WTC11 (cell line): ENCODE data around the gene ARHGAP26. TPM values are rescaled to one million over a fixed set of nuclear protein-coding genes. Genes with fewer than 3 reads are reported as not detected.
"Not testable (repeated sequence)": the region's sequence is repeated elsewhere in the genome, so short reads cannot be mapped to it uniquely, and the experiment has no call there.

Experiments
- ATAC-seq: fragments of 200-7000 bp; cut with Tn5 transposase; 2 replicates; pipeline ENCODE4 v1.10.0; 2021; ENCODE audit warnings: mild to moderate bottlenecking, moderate library complexity
- CTCF ChIA-PET: fragments of 300-600 bp; sonication (Branson Sonifier 250); formaldehyde crosslinking; loops from one replicate; lab custom pipeline; 2021; ENCODE audit warnings: antibody characterized with exemption; lab: Charles Lee
- POLR2A ChIA-PET: fragments of 350-600 bp; sonication (Branson Sonifier 250); formaldehyde crosslinking; loops from one replicate; lab custom pipeline; 2021; ENCODE audit warnings: antibody characterized with exemption; lab: Charles Lee
- DNase-seq: peaks from one replicate; pipeline ENCODE4 v3.0.0; 2021; ENCODE audit warnings: low spot score
- H3K27ac Mint-ChIP-seq: 2 replicates; pipeline ENCODE4 v1.8.0; 2021; ENCODE audit warnings: mixed read lengths
- H3K27me3 Mint-ChIP-seq: 2 replicates; pipeline ENCODE4 v1.8.0; 2021; ENCODE audit warnings: low read depth, mild to moderate bottlenecking, moderate library complexity, mixed read lengths
- H3K36me3 Mint-ChIP-seq: 2 replicates; pipeline ENCODE4 v1.8.0; 2021; ENCODE audit warnings: mixed read lengths
- H3K4me1 Mint-ChIP-seq: 2 replicates; pipeline ENCODE4 v1.8.0; 2022; ENCODE audit warnings: mixed read lengths
- H3K4me3 Mint-ChIP-seq: 2 replicates; pipeline ENCODE4 v1.8.0; 2021; ENCODE audit warnings: mild to moderate bottlenecking, moderate library complexity, mixed read lengths
- H3K9me3 Mint-ChIP-seq: 2 replicates; pipeline ENCODE4 v1.8.0; 2021; ENCODE audit warnings: mixed read lengths
- ARID4B ChIP-seq: sonication (generic); formaldehyde crosslinking; IDR thresholded peaks from 2 replicates; pipeline ENCODE4 v1.8.0; 2023; ENCODE audit warnings: missing genetic modification reagents, mild to moderate bottlenecking, borderline replicate concordance
- ATF1 ChIP-seq: sonication (generic); formaldehyde crosslinking; IDR thresholded peaks from 2 replicates; pipeline ENCODE4 v1.8.1; 2023; ENCODE audit warnings: mild to moderate bottlenecking, moderate library complexity, missing genetic modification reagents
- CREM ChIP-seq: sonication (generic); formaldehyde crosslinking; IDR thresholded peaks from 2 replicates; pipeline ENCODE4 v1.8.1; 2022; ENCODE audit warnings: mild to moderate bottlenecking, missing genetic modification reagents, moderate library complexity
- ESRRA ChIP-seq: sonication (generic); formaldehyde crosslinking; IDR thresholded peaks from 2 replicates; pipeline ENCODE4 v1.8.1; 2022; ENCODE audit warnings: mild to moderate bottlenecking, missing genetic modification reagents, borderline replicate concordance
- GABPB1 ChIP-seq: sonication (generic); formaldehyde crosslinking; IDR thresholded peaks from 2 replicates; pipeline ENCODE4 v1.8.1; 2023; ENCODE audit warnings: mild to moderate bottlenecking, missing genetic modification reagents
- GTF2I ChIP-seq: fragments of 250-450 bp; sonication (Bioruptor Pico); conservative IDR thresholded peaks from 2 replicates; pipeline ENCODE4 v1.4.0; 2021; ENCODE audit warnings: mild to moderate bottlenecking
- TEAD4 ChIP-seq: sonication (generic); formaldehyde crosslinking; IDR thresholded peaks from 2 replicates; pipeline ENCODE4 v1.8.0; 2022; ENCODE audit warnings: mild to moderate bottlenecking, missing genetic modification reagents
- ZBTB21 ChIP-seq: sonication (generic); formaldehyde crosslinking; IDR thresholded peaks from 2 replicates; pipeline ENCODE4 v1.8.1; 2023; ENCODE audit warnings: mild to moderate bottlenecking, missing genetic modification reagents, borderline replicate concordance
- ZNF263 ChIP-seq: sonication (generic); formaldehyde crosslinking; IDR thresholded peaks from 2 replicates; pipeline ENCODE4 v1.8.1; 2022; ENCODE audit warnings: low read depth, mild to moderate bottlenecking, moderate library complexity, missing genetic modification reagents
- ZNF532 ChIP-seq: fragments of 250-450 bp; sonication (Bioruptor Pico); IDR thresholded peaks from 2 replicates; pipeline ENCODE4 v1.9.0; 2021; ENCODE audit warnings: mild to moderate bottlenecking, borderline replicate concordance
- total RNA-seq: library from RNA; stranded (reverse); gene quantifications from 3 replicates; pipeline ENCODE4 v1.2.3, GENCODE V29; 2021
- TF ChIP-seq, protein P1 (sequence below): sonication (generic); formaldehyde crosslinking; conservative IDR thresholded peaks from 2 replicates; pipeline ENCODE4 v1.8.1; 2022; ENCODE audit warnings: mild to moderate bottlenecking, missing genetic modification reagents
- TF ChIP-seq, protein P2 (sequence below): sonication (generic); formaldehyde crosslinking; IDR thresholded peaks from 2 replicates; pipeline ENCODE4 v1.8.0; 2023; ENCODE audit warnings: mild to moderate bottlenecking, missing genetic modification reagents
- TF ChIP-seq, protein P3 (sequence below): sonication (generic); formaldehyde crosslinking; IDR thresholded peaks from 2 replicates; pipeline ENCODE4 v1.8.0; 2022; ENCODE audit warnings: mild to moderate bottlenecking, missing genetic modification reagents
- TF ChIP-seq, protein P4 (sequence below): sonication (generic); formaldehyde crosslinking; IDR thresholded peaks from 2 replicates; pipeline ENCODE4 v1.8.1; 2022; ENCODE audit warnings: low read depth, mild to moderate bottlenecking, moderate library complexity, missing genetic modification reagents, borderline replicate concordance
- TF ChIP-seq, protein P5 (sequence below): sonication (generic); formaldehyde crosslinking; IDR thresholded peaks from 2 replicates; pipeline ENCODE4 v1.8.1; 2022; ENCODE audit warnings: mild to moderate bottlenecking, missing genetic modification reagents, moderate library complexity, borderline replicate concordance

ARHGAP26 gene
- total RNA-seq, 1 experiment from 2014 or later: 22.3 TPM

DNA sequence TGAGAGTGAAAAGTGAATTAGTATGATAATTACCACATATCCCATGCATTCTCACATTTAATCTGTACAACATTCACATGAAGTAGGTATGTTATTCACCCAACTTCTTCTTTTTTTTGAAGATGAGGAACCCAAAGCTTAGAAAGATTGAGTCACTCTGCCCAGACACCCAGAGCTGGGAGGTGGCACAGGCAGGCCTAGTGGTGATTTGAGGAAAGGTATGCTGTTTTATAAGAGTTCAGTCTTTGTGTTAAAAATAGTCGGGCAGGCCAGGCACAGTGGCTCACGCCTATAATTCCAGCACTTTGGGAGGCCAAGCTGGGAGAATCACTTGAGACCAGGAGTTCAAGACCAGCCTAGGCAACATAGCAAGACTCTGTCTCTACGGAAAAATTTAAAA is 348.0 kb downstream of the ARHGAP26 start:
- Mint-ChIP-seq H3K4me3 (no peak overlapping the region), H3K27me3 (no peaks in the 10 kb centered on the region), H3K27ac (no peak overlapping the region), H3K9me3 (peaks cover 20% of the 10 kb centered on the region), H3K36me3 (peaks cover 28% of the 10 kb centered on the region), H3K4me1 (peaks cover 42% of the 10 kb centered on the region)
- ATAC-seq: peak; percentile 61
- TF ChIP-seq, protein P1, sequence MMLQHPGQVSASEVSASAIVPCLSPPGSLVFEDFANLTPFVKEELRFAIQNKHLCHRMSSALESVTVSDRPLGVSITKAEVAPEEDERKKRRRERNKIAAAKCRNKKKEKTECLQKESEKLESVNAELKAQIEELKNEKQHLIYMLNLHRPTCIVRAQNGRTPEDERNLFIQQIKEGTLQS (CRISPR knock-in tag): no peak
- no peak for TF ChIP-seq CREM (CRISPR knock-in tag)
- ChIA-PET POLR2A (no interaction called here), CTCF (interaction anchor here (1.1 to 1.2 kb wide), 2 partner anchors 9 to 20 kb away, joined by 3 to 4 read pairs; no protein-coding TSS in a partner anchor)
- no peak for DNase-seq

DNA sequence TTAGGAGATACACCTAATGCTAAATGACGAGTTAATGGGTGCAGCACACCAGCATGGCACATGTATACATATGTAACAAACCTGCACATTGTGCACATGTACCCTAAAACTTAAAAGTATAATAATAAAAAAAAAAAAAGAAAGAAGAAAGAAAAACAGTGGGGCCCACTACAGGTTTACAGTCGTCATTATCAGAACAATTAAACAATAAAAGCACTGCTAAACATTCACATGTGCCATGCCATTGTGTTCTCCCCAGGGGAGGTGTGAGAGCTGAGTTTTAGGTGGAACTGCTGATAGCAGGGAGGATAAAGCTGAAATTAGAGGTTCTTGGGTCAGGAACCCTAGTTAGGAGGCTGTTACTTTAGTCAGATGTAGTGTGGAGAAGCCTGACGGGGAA is 348.6 kb downstream of the ARHGAP26 start:
- DNase-seq, POLR2A ChIA-PET, H3K4me3 Mint-ChIP-seq, ATAC-seq, H3K27me3 Mint-ChIP-seq: not testable (repeated sequence)
- Mint-ChIP-seq H3K4me1 (peaks cover 42% of the 10 kb centered on the region), H3K9me3 (peaks cover 20% of the 10 kb centered on the region), H3K27ac (0 out of 2 replicates have a peak overlapping the region, but pooled peaks have one; percentile 72), H3K36me3 (peaks cover 28% of the 10 kb centered on the region)
- CTCF ChIA-PET: interaction anchor here (1.2 kb wide), 1 partner anchor 19 kb away, joined by 3 read pairs; no protein-coding TSS in a partner anchor

GRCh38 chr5:143119291-143119769 is 349.2 kb downstream of the ARHGAP26 start:
- peaks cover 28% of the 10 kb centered on the region for H3K36me3 Mint-ChIP-seq
- ChIA-PET POLR2A (no interaction called here), CTCF (interaction anchor here (1.2 kb wide), 1 partner anchor 19 kb away, joined by 3 read pairs; no protein-coding TSS in a partner anchor)
- H3K4me1 Mint-ChIP-seq: peaks cover 42% of the 10 kb centered on the region
- DNase-seq (no peak), ATAC-seq (no peak)
- peak overlapping the region; percentile 52; the same call in 1 of the 2 replicates for H3K27ac Mint-ChIP-seq
- no peaks in the 10 kb centered on the region for H3K27me3 Mint-ChIP-seq
- peaks cover 20% of the 10 kb centered on the region for H3K9me3 Mint-ChIP-seq
- no peak overlapping the region for H3K4me3 Mint-ChIP-seq
- TF ChIP-seq ESRRA (CRISPR knock-in tag) (no peak), TEAD4 (no peak), ZNF263 (CRISPR knock-in tag) (no peak), ATF1 (CRISPR knock-in tag) (no peak), ZNF532 (CRISPR knock-in tag) (no peak), ZBTB21 (CRISPR knock-in tag) (no peak), GABPB1 (CRISPR knock-in tag) (no peak), GTF2I (CRISPR knock-in tag) (no peak), ARID4B (CRISPR knock-in tag) (no peak)
- TF ChIP-seq, protein P2, sequence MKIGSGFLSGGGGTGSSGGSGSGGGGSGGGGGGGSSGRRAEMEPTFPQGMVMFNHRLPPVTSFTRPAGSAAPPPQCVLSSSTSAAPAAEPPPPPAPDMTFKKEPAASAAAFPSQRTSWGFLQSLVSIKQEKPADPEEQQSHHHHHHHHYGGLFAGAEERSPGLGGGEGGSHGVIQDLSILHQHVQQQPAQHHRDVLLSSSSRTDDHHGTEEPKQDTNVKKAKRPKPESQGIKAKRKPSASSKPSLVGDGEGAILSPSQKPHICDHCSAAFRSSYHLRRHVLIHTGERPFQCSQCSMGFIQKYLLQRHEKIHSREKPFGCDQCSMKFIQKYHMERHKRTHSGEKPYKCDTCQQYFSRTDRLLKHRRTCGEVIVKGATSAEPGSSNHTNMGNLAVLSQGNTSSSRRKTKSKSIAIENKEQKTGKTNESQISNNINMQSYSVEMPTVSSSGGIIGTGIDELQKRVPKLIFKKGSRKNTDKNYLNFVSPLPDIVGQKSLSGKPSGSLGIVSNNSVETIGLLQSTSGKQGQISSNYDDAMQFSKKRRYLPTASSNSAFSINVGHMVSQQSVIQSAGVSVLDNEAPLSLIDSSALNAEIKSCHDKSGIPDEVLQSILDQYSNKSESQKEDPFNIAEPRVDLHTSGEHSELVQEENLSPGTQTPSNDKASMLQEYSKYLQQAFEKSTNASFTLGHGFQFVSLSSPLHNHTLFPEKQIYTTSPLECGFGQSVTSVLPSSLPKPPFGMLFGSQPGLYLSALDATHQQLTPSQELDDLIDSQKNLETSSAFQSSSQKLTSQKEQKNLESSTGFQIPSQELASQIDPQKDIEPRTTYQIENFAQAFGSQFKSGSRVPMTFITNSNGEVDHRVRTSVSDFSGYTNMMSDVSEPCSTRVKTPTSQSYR (CRISPR knock-in tag): no peak
- TF ChIP-seq, protein P3, sequence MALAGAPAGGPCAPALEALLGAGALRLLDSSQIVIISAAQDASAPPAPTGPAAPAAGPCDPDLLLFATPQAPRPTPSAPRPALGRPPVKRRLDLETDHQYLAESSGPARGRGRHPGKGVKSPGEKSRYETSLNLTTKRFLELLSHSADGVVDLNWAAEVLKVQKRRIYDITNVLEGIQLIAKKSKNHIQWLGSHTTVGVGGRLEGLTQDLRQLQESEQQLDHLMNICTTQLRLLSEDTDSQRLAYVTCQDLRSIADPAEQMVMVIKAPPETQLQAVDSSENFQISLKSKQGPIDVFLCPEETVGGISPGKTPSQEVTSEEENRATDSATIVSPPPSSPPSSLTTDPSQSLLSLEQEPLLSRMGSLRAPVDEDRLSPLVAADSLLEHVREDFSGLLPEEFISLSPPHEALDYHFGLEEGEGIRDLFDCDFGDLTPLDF (CRISPR knock-in tag): no peak
- TF ChIP-seq, protein P4, sequence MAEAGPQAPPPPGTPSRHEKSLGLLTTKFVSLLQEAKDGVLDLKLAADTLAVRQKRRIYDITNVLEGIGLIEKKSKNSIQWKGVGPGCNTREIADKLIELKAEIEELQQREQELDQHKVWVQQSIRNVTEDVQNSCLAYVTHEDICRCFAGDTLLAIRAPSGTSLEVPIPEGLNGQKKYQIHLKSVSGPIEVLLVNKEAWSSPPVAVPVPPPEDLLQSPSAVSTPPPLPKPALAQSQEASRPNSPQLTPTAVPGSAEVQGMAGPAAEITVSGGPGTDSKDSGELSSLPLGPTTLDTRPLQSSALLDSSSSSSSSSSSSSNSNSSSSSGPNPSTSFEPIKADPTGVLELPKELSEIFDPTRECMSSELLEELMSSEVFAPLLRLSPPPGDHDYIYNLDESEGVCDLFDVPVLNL (CRISPR knock-in tag): no peak
- TF ChIP-seq, protein P5, sequence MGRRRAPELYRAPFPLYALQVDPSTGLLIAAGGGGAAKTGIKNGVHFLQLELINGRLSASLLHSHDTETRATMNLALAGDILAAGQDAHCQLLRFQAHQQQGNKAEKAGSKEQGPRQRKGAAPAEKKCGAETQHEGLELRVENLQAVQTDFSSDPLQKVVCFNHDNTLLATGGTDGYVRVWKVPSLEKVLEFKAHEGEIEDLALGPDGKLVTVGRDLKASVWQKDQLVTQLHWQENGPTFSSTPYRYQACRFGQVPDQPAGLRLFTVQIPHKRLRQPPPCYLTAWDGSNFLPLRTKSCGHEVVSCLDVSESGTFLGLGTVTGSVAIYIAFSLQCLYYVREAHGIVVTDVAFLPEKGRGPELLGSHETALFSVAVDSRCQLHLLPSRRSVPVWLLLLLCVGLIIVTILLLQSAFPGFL (CRISPR knock-in tag): no peak
